ENCODE results near the gene GGPS1.

- TF ChIP-seq CTCF (IDR thresholded peaks at IDR 0.05; ENCODE audit: borderline replicate concordance, extremely low read depth, low read length, poor library complexity, severe bottlenecking) (no peak), EZH2 (IDR thresholded peaks at IDR 0.05; ENCODE audit: borderline replicate concordance, low read depth, low read length, severe bottlenecking) (no peak)
Observed at GRCh38 chr1:235302143-235302542, 26.2 kb upstream of the GGPS1 start.
